SJSA1 (cell line): ENCODE results near the gene LRATD1. TPM values are rescaled to one million over a fixed set of nuclear protein-coding genes. Genes with fewer than 3 reads are reported as not detected.

ENCODE experiments used
- DNase-seq, 2 experiments: peaks; one replicate each; pipeline ENCODE4 v3.0.0-alpha.2; 2015 to 2020; ENCODE audit warnings: low spot score in 2 of 2, low read depth in 1 of 2
- H3K27ac ChIP-seq: fragments of 250-450 bp; sonication (Bioruptor Pico); 2 replicates; pipeline ENCODE4 v1.5.1; 2020; ENCODE audit warnings: mild to moderate bottlenecking, moderate library complexity
- H3K27me3 ChIP-seq: fragments of 250-450 bp; sonication (Bioruptor Pico); replicated peaks from 2 replicates; pipeline ENCODE4 v1.5.1; 2020; ENCODE audit warnings: mild to moderate bottlenecking, moderate library complexity
- H3K36me3 ChIP-seq: fragments of 250-450 bp; sonication (Bioruptor Pico); 2 replicates; pipeline ENCODE4 v1.5.1; 2020; ENCODE audit warnings: mild to moderate bottlenecking
- H3K4me1 ChIP-seq: fragments of 250-450 bp; sonication (Bioruptor Pico); replicated peaks from 2 replicates; pipeline ENCODE4 v1.6.1; 2021; ENCODE audit warnings: mild to moderate bottlenecking
- H3K4me3 ChIP-seq: fragments of 250-450 bp; sonication (Bioruptor Pico); 2 replicates; pipeline ENCODE4 v1.5.1; 2020; ENCODE audit warnings: mild to moderate bottlenecking
- H3K9me3 ChIP-seq: fragments of 250-450 bp; sonication (Bioruptor Pico); replicated peaks from 2 replicates; pipeline ENCODE4 v1.5.1; 2020; ENCODE audit warnings: mild to moderate bottlenecking
- total RNA-seq: library from RNA; depleted of rRNA; stranded (reverse); fragments of >200 nt; shearing (Covaris generic); gene quantifications from 2 replicates; pipeline ENCODE4 v1.2.3, GENCODE V29; 2014; rRNA removed

Gene LRATD1, protein sequence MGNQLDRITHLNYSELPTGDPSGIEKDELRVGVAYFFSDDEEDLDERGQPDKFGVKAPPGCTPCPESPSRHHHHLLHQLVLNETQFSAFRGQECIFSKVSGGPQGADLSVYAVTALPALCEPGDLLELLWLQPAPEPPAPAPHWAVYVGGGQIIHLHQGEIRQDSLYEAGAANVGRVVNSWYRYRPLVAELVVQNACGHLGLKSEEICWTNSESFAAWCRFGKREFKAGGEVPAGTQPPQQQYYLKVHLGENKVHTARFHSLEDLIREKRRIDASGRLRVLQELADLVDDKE
- total RNA-seq, result not detected in 2 replicates

DNA sequence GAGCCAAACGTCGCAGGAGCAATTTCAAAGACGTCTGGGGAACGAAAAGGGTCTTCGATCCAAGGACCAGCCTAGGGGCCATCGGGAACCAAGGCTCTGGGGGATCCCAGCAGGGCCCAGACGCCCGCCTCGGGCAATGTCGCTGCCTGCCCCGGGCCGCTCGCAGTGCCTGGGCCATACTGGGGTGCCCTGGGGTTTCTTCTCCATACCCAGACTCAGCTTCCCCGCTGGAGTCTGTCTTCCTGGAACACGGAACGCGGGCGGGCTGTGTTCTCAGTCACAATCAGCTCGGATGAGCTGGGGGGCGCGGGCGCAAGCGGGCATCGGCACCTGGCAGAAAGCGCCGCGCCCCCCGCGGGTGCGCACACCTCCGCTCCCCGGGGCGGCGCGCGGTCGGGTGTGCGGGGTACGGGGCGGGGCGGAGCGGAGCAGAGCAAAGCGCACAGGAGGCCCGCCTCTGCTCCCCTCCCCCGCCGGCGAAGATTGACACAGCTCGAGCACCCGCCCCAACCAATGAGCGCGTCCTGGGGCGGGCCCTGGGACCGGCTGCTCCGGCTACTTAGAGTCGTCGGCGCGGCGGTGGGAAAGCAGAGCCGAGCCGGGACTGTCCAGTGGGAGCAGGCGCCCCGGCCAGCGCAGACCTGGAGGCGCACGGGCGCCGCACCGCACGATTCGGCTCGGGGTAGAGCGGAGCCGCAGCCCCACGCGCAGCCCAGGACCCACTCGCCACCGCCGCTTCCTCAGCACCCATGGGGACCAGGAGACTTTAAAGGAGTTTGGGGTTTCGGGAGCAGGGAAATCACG is at the start of gene LRATD1:
Gene LRATD1 (plus strand): TSS at position 585 of the 804 bp plus-strand sequence. CDS start 1,263 bp downstream, outside the sequence.
- Histone ChIP-seq H3K36me3 (no peaks in the 10 kb centered on the region), H3K27ac (no peak within 1 kb of the TSS), H3K4me1 (peaks cover 6% of the 10 kb centered on the region), H3K9me3 (peaks cover 5% of the 10 kb centered on the region; the same call in 1 of the 2 replicates), H3K4me3 (no peak within 1 kb of the TSS), H3K27me3 (peaks cover 63% of the 10 kb centered on the region)
- DNase-seq, result no peak

GRCh38 chr2:14583059-14583458 is 49.5 kb upstream of the LRATD1 start:
- Histone ChIP-seq H3K27ac (no peak overlapping the region), H3K27me3 (no peaks in the 10 kb centered on the region), H3K4me3 (no peak overlapping the region), H3K4me1 (no peaks in the 10 kb centered on the region), H3K9me3 (peaks cover 3% of the 10 kb centered on the region; the same call in 1 of the 2 replicates), H3K36me3 (no peaks in the 10 kb centered on the region)
- DNase-seq, result no peak

- H3K4me3 ChIP-seq, result no peak overlapping the region
- H3K27me3 ChIP-seq, result no peaks in the 10 kb centered on the region
- no peak for DNase-seq
- H3K27ac ChIP-seq, result no peak overlapping the region
- H3K4me1 ChIP-seq, result no peaks in the 10 kb centered on the region
- no peaks in the 10 kb centered on the region for H3K36me3 ChIP-seq
- peaks cover 3% of the 10 kb centered on the region; the same call in 1 of the 2 replicates for H3K9me3 ChIP-seq
Observed at GRCh38 chr2:14583802-14584201, 48.7 kb upstream of the LRATD1 start.

GRCh38 chr2:14587119-14587518 is 45.4 kb upstream of the LRATD1 start:
- Histone ChIP-seq H3K27me3 (no peaks in the 10 kb centered on the region), H3K4me3 (no peak overlapping the region), H3K9me3 (peaks cover 3% of the 10 kb centered on the region; the same call in 1 of the 2 replicates), H3K36me3 (no peaks in the 10 kb centered on the region), H3K27ac (no peak overlapping the region), H3K4me1 (no peaks in the 10 kb centered on the region)
- DNase-seq, result no peak

GRCh38 chr2:14601156-14601770 is 31.3 kb upstream of the LRATD1 start:
- Histone ChIP-seq H3K4me1 (no peaks in the 10 kb centered on the region), H3K36me3 (no peaks in the 10 kb centered on the region), H3K4me3 (no peak overlapping the region), H3K9me3 (no peaks in the 10 kb centered on the region), H3K27ac (no peak overlapping the region), H3K27me3 (no peaks in the 10 kb centered on the region)
- DNase-seq, result no peak

- H3K4me1 ChIP-seq, result no peaks in the 10 kb centered on the region
- H3K9me3 ChIP-seq, result no peaks in the 10 kb centered on the region
- no peak overlapping the region for H3K27ac ChIP-seq
- H3K36me3 ChIP-seq, result no peaks in the 10 kb centered on the region
- DNase-seq, result no peak
- H3K27me3 ChIP-seq, result no peaks in the 10 kb centered on the region
- H3K4me3 ChIP-seq, result no peak overlapping the region
Observed at GRCh38 chr2:14602309-14602708, 30.2 kb upstream of the LRATD1 start.

GRCh38 chr2:14603676-14604075 is 28.8 kb upstream of the LRATD1 start:
- no peak for DNase-seq
- Histone ChIP-seq H3K4me3 (no peak overlapping the region), H3K4me1 (no peaks in the 10 kb centered on the region), H3K27ac (no peak overlapping the region), H3K36me3 (no peaks in the 10 kb centered on the region), H3K9me3 (no peaks in the 10 kb centered on the region), H3K27me3 (no peaks in the 10 kb centered on the region)

DNA sequence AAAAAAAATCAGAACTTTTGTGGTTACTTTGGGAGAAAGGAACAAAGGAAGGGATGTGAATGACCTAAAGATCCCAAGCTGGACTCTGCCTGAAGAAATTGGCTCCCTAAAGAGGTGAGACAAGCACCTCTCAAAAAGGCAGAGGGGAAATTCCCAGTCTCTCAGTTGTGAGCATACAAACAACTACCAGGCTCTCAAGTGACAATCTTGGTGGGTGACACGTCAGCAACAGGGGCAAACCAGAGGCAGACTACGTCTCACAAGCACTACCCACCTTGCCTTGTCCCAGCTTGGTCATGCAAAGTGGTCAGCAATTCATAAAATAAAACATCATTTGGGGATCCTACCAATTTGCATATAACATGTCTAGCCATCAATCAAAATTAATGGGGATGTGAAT is 24.3 kb upstream of the LRATD1 start:
- Histone ChIP-seq H3K4me1 (no peaks in the 10 kb centered on the region), H3K9me3 (no peaks in the 10 kb centered on the region), H3K27me3 (no peaks in the 10 kb centered on the region), H3K27ac (no peak overlapping the region), H3K36me3 (no peaks in the 10 kb centered on the region), H3K4me3 (no peak overlapping the region)
- DNase-seq, result no peak

DNA sequence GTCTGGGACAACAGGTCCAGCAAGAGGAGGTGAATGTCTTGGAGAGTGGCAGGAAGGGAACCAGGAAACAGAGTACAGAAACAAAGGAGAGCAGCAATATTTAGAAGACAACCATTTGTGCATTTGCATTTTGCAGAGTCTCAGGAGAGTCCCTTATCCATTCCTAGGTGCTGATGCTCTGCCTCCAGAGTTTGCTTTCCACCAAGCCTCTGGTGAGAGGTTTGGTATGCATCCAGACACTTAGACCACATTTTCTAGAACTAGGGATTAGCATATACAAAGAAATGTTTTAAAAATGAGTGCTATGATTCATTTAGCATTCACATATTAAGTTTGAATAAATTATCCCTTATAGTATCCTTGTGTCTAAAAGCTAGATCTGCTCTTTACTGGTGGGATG is 18.5 kb upstream of the LRATD1 start:
- no peak overlapping the region for H3K27ac ChIP-seq
- H3K27me3 ChIP-seq, result no peaks in the 10 kb centered on the region
- no peak for DNase-seq
- no peaks in the 10 kb centered on the region for H3K36me3 ChIP-seq
- no peaks in the 10 kb centered on the region for H3K9me3 ChIP-seq
- H3K4me3 ChIP-seq, result no peak overlapping the region
- no peaks in the 10 kb centered on the region for H3K4me1 ChIP-seq

DNA sequence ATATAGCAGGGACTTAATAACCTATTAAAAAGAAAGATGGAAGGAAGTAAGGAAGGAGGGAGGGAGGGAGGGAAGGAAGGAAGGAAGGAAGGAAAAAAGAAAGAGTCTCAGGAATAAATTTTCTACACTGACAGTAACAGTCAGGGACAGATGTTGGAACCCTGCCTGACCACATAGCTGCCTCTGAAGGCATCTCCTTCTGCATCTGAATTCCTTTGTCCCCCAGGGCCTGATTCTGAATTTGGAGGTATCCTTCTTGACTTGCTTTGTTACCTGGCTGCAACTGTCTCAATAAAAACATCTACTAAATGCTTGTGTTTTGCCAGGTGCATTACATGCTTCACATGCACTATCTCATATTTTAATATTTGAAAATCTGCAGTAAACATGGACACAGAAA is 17.4 kb upstream of the LRATD1 start:
- H3K27me3 ChIP-seq, result no peaks in the 10 kb centered on the region
- H3K4me1 ChIP-seq, result no peaks in the 10 kb centered on the region
- H3K36me3 ChIP-seq, result no peaks in the 10 kb centered on the region
- no peak overlapping the region for H3K4me3 ChIP-seq
- H3K9me3 ChIP-seq, result no peaks in the 10 kb centered on the region
- DNase-seq, result no peak
- H3K27ac ChIP-seq, result no peak overlapping the region

GRCh38 chr2:14615760-14616159 is 16.8 kb upstream of the LRATD1 start:
- DNase-seq, result no peak
- Histone ChIP-seq H3K4me1 (no peaks in the 10 kb centered on the region), H3K27ac (no peak overlapping the region), H3K4me3 (no peak overlapping the region), H3K27me3 (no peaks in the 10 kb centered on the region), H3K36me3 (no peaks in the 10 kb centered on the region), H3K9me3 (no peaks in the 10 kb centered on the region)

DNA sequence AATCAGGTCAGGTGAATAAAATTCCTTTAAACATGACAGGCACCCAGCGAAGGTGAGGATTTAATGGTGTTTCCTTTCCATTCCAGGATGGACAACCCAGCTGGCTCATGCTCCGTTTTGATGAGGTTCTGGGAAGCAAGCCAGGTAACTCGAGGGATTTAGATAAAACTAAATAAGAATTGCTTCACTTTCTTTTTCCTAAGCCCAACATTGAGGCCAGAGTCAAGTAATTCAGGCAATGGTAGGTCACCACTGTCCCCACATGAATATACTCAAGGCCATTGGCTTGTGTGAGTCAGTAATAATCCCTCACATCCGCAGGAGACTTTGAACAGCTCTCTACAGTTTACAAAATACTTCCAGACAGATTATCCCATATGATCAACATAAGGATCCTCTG is 16.2 kb upstream of the LRATD1 start:
- Histone ChIP-seq H3K4me3 (no peak overlapping the region), H3K4me1 (no peaks in the 10 kb centered on the region), H3K27me3 (no peaks in the 10 kb centered on the region), H3K9me3 (no peaks in the 10 kb centered on the region), H3K36me3 (no peaks in the 10 kb centered on the region), H3K27ac (no peak overlapping the region)
- no peak for DNase-seq

- no peak for DNase-seq
- Histone ChIP-seq H3K27ac (no peak overlapping the region), H3K4me1 (no peaks in the 10 kb centered on the region), H3K36me3 (no peaks in the 10 kb centered on the region), H3K27me3 (no peaks in the 10 kb centered on the region), H3K4me3 (no peak overlapping the region), H3K9me3 (no peaks in the 10 kb centered on the region)
Observed at GRCh38 chr2:14616950-14617349, 15.6 kb upstream of the LRATD1 start.

DNA sequence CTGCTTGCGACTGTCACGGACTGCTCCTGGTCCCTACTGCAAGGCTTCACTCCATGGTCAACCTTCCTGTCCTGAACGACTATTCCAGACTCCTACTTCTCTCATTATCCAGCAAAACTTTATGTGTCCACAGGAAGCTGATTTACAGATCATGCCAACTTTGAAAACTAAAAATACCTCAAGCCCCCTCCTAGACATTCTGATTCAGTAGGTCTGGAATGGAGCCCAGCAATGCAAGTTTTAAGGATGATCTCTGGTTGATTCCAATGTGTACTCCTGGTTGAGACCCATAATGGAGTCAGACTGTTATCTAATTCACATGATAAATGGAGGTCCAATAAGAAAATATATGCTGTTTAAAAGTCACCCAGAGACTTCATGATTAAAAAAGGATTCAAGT is 13.1 kb upstream of the LRATD1 start:
- Histone ChIP-seq H3K27ac (no peak overlapping the region), H3K9me3 (no peaks in the 10 kb centered on the region), H3K27me3 (no peaks in the 10 kb centered on the region), H3K4me3 (no peak overlapping the region), H3K36me3 (no peaks in the 10 kb centered on the region), H3K4me1 (no peaks in the 10 kb centered on the region)
- DNase-seq, result no peak
